Epithelial cell of proximal tubule (primary cell): ENCODE results near the gene CAMKK2. TPM values are rescaled to one million over a fixed set of nuclear protein-coding genes. Genes with fewer than 3 reads are reported as not detected.
A peak's percentile ranks its signal among the peaks of the same experiment; 100 is the strongest.
"Not testable (repeated sequence)": the region's sequence is repeated elsewhere in the genome, so short reads cannot be mapped to it uniquely, and the experiment has no call there.

Source experiments
- DNase-seq: peaks from one replicate; pipeline ENCODE4 v3.0.0-alpha.2; 2011; ENCODE audit warnings: low read depth
- H3K4me3 ChIP-seq: 2 replicates; pipeline ENCODE4 v1.5.1; 2011; ENCODE audit warnings: low read depth, mild to moderate bottlenecking, low read length
- CTCF ChIP-seq: conservative IDR thresholded peaks from 2 replicates; pipeline ENCODE4 v1.5.1; 2012; ENCODE audit warnings: low read depth, mild to moderate bottlenecking, low read length
- total RNA-seq: library from RNA; depleted of rRNA; stranded (reverse); fragments of >200 nt; gene quantifications from 2 replicates; pipeline ENCODE4 v1.2.3, GENCODE V29; 2015

The CAMKK2 gene
- total RNA-seq, 1 donor from 2014 or later: 23.2 TPM

GRCh38 chr12:121229826-121230537 lies 66.5 kb downstream of the CAMKK2 start:
- not testable (repeated sequence) for H3K4me3 ChIP-seq, DNase-seq
- TF ChIP-seq CTCF: peak; percentile 92

- TF ChIP-seq CTCF: no peak
- H3K4me3 ChIP-seq: no peak overlapping the region
- DNase-seq: no peak
These were observed 67.4 kb downstream of the CAMKK2 start for GRCh38 chr12:121228919-121229665.

- DNase-seq: no peak
- no peak for TF ChIP-seq CTCF
- H3K4me3 ChIP-seq: no peak overlapping the region
These were observed 69.2 kb downstream of the CAMKK2 start for GRCh38 chr12:121227294-121227693.

- not testable (repeated sequence) for DNase-seq
These were observed 69.6 kb downstream of the CAMKK2 start for GRCh38 chr12:121226871-121227270.

GRCh38 chr12:121226399-121226798 lies 70.1 kb downstream of the CAMKK2 start:
- DNase-seq: no peak
- no peak overlapping the region for H3K4me3 ChIP-seq
- TF ChIP-seq CTCF: no peak

More at GRCh38 chr12:121226871-121227270, 69.6 kb downstream of the CAMKK2 start:
- H3K4me3 ChIP-seq: not testable (repeated sequence)

GRCh38 chr12:121224591-121224990 lies 71.9 kb downstream of the CAMKK2 start:
- no peak for DNase-seq
- H3K4me3 ChIP-seq: no peak overlapping the region
- TF ChIP-seq CTCF: no peak

- no peak overlapping the region for H3K4me3 ChIP-seq
- peak; percentile 57 for TF ChIP-seq CTCF
- DNase-seq: no peak
These were observed 72.9 kb downstream of the CAMKK2 start for GRCh38 chr12:121223292-121224285.
